Activated T-cell treated with anti-CD3 and anti-CD28 coated beads, Interleukin-2, amount 50 U/mL, for 4 hours (primary cell): ENCODE measurements around the gene COX10. TPM values are rescaled to one million over a fixed set of nuclear protein-coding genes. Genes with fewer than 3 reads are reported as not detected.

Source experiments
- ATAC-seq, 2 donors: fragments of 200-7000 bp; cut with Tn5 transposase; one replicate each; pipeline ENCODE4 v1.10.0; 2021
- DNase-seq: peaks from one replicate; pipeline ENCODE4 v3.0.0-alpha.2; 2020
- H3K27me3 Mint-ChIP-seq: one replicate; pipeline ENCODE4 v1.8.0; 2021; ENCODE audit warnings: low read depth, mixed read lengths
- H3K36me3 Mint-ChIP-seq: one replicate; pipeline ENCODE4 v1.8.0; 2022; ENCODE audit warnings: mixed read lengths; ENCODE audit not compliant: insufficient read depth
- H3K4me1 Mint-ChIP-seq: one replicate; pipeline ENCODE4 v1.8.0; 2021; ENCODE audit warnings: low read depth, mixed read lengths
- H3K4me3 Mint-ChIP-seq: one replicate; pipeline ENCODE4 v1.8.0; 2021; ENCODE audit warnings: mild to moderate bottlenecking, moderate library complexity, mixed read lengths
- H3K9me3 Mint-ChIP-seq: one replicate; pipeline ENCODE4 v1.8.0; 2021; ENCODE audit warnings: mixed read lengths
- total RNA-seq, 3 donors: library from RNA; stranded (reverse); gene quantifications; one replicate each; pipeline ENCODE4 v1.2.1, GENCODE V29; 2021

COX10 gene
- total RNA-seq, 3 donors from 2014 or later = 28.7 to 30.6 (median 29.0) TPM

GRCh38 chr17:14204084-14204483, 134.8 kb downstream of the COX10 start:
- DNase-seq (no peak), ATAC-seq (no peak)
- H3K4me3 Mint-ChIP-seq = peak overlapping the region; percentile 31
- no peaks in the 10 kb centered on the region for H3K27me3 Mint-ChIP-seq
- H3K9me3 Mint-ChIP-seq = peaks cover 3% of the 10 kb centered on the region
- H3K36me3 Mint-ChIP-seq = peaks cover 20% of the 10 kb centered on the region
- H3K4me1 Mint-ChIP-seq = peaks cover 85% of the 10 kb centered on the region

DNA sequence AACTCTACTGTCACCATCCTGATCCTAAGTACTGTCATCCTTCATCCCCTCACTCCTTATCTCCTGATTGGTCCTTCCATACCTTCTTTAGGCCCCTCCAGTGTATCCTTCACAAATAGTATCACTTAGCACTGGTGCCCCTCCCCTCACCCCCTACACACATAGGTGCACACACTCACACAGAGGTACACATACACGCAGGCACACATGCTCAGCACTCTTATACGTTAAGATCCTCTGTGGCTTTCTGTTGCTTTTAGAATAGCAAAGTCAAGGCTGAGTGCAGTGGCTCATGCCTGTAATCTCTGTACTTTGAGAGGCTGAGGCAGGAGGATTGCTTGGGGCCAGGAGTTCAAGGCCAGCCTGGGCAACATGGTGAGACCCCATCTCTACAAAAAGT, 135.2 kb downstream of the COX10 start:
- Mint-ChIP-seq H3K4me1 (peaks cover 81% of the 10 kb centered on the region), H3K27me3 (no peaks in the 10 kb centered on the region), H3K36me3 (peaks cover 20% of the 10 kb centered on the region), H3K9me3 (peaks cover 3% of the 10 kb centered on the region), H3K4me3 (peak overlapping the region; percentile 31)
- ATAC-seq (no peak), DNase-seq (no peak)

DNA sequence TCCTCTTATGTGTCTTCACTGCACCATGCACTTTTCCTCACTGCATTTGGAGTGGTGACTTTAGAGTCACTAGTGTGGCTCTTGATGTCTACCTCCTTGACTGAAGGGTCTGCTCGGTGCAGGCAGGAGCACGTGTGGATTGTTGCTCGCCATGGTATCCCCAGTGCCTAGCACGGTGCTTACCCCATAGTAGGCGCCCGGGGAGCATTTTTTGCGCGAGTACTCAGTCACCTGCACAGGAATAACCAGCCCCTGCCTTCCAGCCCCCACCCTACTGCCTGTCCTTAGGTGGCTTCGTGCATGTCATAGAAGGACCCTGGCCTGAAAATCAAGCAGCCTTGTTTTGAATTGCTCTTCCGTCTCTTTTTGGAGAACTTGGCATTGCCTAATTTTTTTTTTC, 136.1 kb downstream of the COX10 start:
- ATAC-seq (no peak), DNase-seq (no peak)
- H3K36me3 Mint-ChIP-seq = peaks cover 25% of the 10 kb centered on the region
- no peaks in the 10 kb centered on the region for H3K27me3 Mint-ChIP-seq
- peak overlapping the region; percentile 55 for H3K4me3 Mint-ChIP-seq
- H3K9me3 Mint-ChIP-seq = peaks cover 3% of the 10 kb centered on the region
- peaks cover 72% of the 10 kb centered on the region for H3K4me1 Mint-ChIP-seq

DNA sequence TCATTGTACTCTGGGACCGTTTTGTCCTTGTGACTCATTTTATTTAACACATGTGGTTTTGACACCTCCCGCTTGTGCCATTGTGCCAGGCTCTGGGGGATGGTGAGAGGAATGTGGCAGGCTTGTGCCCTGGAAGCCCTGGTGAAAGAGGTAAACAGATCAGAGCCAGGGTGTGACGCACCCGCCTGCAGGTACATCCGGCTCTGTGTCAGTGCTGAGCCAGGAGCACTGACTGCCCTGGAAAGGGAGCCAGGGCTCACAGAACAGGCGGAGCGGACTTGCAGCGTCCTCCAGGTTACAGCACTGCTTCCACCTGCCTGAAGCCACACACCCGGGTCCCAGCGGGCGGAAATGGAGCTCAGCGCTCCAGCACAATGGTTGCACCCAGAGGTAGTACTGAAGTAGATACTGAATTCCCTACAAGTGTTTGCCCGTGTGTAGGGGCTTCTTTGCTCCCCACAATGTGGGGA, 136.7 kb downstream of the COX10 start:
- peaks cover 3% of the 10 kb centered on the region for H3K9me3 Mint-ChIP-seq
- peaks cover 29% of the 10 kb centered on the region for H3K36me3 Mint-ChIP-seq
- peak overlapping the region; percentile 55 for H3K4me3 Mint-ChIP-seq
- H3K27me3 Mint-ChIP-seq = no peaks in the 10 kb centered on the region
- ATAC-seq (peak; percentile 78 to 82), DNase-seq (peak; percentile 70)
- peaks cover 66% of the 10 kb centered on the region for H3K4me1 Mint-ChIP-seq

GRCh38 chr17:14206891-14207290, 137.6 kb downstream of the COX10 start:
- DNase-seq = no peak
- Mint-ChIP-seq H3K4me3 (no peak overlapping the region), H3K27me3 (no peaks in the 10 kb centered on the region), H3K4me1 (peaks cover 60% of the 10 kb centered on the region), H3K9me3 (peaks cover 3% of the 10 kb centered on the region), H3K36me3 (peaks cover 36% of the 10 kb centered on the region)
- ATAC-seq = no peak

- no peaks in the 10 kb centered on the region for H3K27me3 Mint-ChIP-seq
- peaks cover 51% of the 10 kb centered on the region for H3K4me1 Mint-ChIP-seq
- no peak for DNase-seq
- ATAC-seq = no peak
- H3K36me3 Mint-ChIP-seq = peaks cover 36% of the 10 kb centered on the region
- no peak overlapping the region for H3K4me3 Mint-ChIP-seq
- H3K9me3 Mint-ChIP-seq = peaks cover 3% of the 10 kb centered on the region
Observed at GRCh38 chr17:14207791-14208190, 138.5 kb downstream of the COX10 start.

DNA sequence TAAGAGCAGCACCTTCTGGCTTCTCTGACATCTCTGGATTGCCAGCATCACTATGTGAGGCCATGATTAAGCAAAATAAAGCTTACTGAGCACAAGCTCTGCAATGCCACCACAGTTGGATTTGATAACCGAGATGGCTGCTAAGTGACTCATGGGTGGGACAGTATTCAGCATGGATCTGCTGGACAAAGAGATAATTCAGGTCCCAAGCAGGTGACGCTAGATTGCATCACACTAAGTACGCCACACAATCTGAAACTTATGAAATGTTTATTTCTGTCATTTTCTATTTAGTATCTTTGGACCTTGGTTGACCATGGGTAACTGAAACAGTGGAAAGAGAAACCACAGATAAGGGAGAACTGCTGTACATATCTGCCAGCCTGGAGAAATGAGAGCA, 139.9 kb downstream of the COX10 start:
- Mint-ChIP-seq H3K9me3 (peaks cover 3% of the 10 kb centered on the region), H3K4me1 (peaks cover 38% of the 10 kb centered on the region), H3K27me3 (no peaks in the 10 kb centered on the region), H3K36me3 (peaks cover 39% of the 10 kb centered on the region), H3K4me3 (no peak overlapping the region)
- ATAC-seq = no peak
- no peak for DNase-seq

DNA sequence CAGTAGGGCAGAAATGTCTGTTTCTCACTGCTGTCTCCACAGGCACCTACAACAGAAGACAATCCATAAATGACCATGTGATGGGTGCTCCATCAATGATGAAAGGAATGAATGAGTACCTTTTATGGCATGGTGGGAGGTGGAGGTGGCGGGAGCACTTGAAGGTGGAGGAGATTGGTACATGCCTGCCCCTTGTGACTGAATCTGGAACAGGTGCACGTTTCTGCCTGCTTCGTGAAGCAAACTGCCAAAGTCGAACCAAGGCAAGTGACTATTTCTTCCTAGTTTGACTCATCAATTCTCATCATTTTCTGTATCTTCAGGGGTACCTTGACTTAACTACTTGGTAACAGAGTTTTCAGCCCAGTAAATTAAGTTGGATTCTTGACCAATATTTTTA, 141.9 kb downstream of the COX10 start:
- Mint-ChIP-seq H3K36me3 (peaks cover 34% of the 10 kb centered on the region), H3K4me1 (peaks cover 18% of the 10 kb centered on the region), H3K27me3 (no peaks in the 10 kb centered on the region), H3K9me3 (no peaks in the 10 kb centered on the region), H3K4me3 (no peak overlapping the region)
- no peak for DNase-seq
- peak in 1 of 2 donors; percentile 52 for ATAC-seq

- peaks cover 13% of the 10 kb centered on the region for H3K4me1 Mint-ChIP-seq
- DNase-seq = peak; percentile 37
- ATAC-seq = peak in 1 of 2 donors; percentile 51
- H3K27me3 Mint-ChIP-seq = no peaks in the 10 kb centered on the region
- peak overlapping the region; percentile 22 for H3K4me3 Mint-ChIP-seq
- no peaks in the 10 kb centered on the region for H3K9me3 Mint-ChIP-seq
- H3K36me3 Mint-ChIP-seq = peaks cover 33% of the 10 kb centered on the region
Observed at GRCh38 chr17:14211801-14212200, 142.5 kb downstream of the COX10 start.

DNA sequence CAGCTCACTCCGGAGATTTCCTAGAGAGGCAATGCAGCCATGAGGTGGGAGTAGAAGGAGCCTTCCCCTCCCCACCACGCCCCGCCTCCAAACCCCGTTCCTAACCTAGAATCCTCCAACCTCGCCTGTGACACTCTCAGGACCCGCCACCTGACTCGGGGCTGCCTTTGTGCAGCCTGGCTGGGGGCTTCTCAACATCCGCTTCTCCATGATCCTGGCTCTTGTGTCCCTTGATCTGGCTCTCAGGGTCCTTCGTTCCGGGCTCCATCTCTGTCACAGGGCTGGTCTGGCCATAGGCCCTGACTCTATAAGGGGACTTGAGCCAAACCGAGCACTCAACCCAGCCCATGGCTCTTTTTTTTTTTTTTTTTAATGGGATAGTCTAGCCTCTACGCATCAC, 143.1 kb downstream of the COX10 start:
- DNase-seq = no peak
- Mint-ChIP-seq H3K36me3 (peaks cover 30% of the 10 kb centered on the region), H3K9me3 (no peaks in the 10 kb centered on the region), H3K27me3 (no peaks in the 10 kb centered on the region), H3K4me3 (no peak overlapping the region), H3K4me1 (peaks cover 9% of the 10 kb centered on the region)
- no peak for ATAC-seq

- Mint-ChIP-seq H3K9me3 (no peaks in the 10 kb centered on the region), H3K4me3 (no peak overlapping the region), H3K36me3 (peaks cover 23% of the 10 kb centered on the region), H3K27me3 (no peaks in the 10 kb centered on the region), H3K4me1 (peaks cover 3% of the 10 kb centered on the region)
- DNase-seq (no peak), ATAC-seq (no peak)
Observed at GRCh38 chr17:14214271-14214670, 145.0 kb downstream of the COX10 start.

- H3K36me3 Mint-ChIP-seq = peaks cover 4% of the 10 kb centered on the region
- no peaks in the 10 kb centered on the region for H3K9me3 Mint-ChIP-seq
- no peak overlapping the region for H3K4me3 Mint-ChIP-seq
- ATAC-seq = no peak
- H3K27me3 Mint-ChIP-seq = no peaks in the 10 kb centered on the region
- DNase-seq = no peak
- H3K4me1 Mint-ChIP-seq = no peaks in the 10 kb centered on the region
Observed at GRCh38 chr17:14222611-14223010, 153.3 kb downstream of the COX10 start.

- Mint-ChIP-seq H3K4me3 (no peak overlapping the region), H3K4me1 (no peaks in the 10 kb centered on the region), H3K36me3 (peaks cover 4% of the 10 kb centered on the region), H3K9me3 (no peaks in the 10 kb centered on the region), H3K27me3 (no peaks in the 10 kb centered on the region)
- ATAC-seq (no peak), DNase-seq (no peak)
Observed at GRCh38 chr17:14225254-14225980, 156.1 kb downstream of the COX10 start.

- H3K27me3 Mint-ChIP-seq = no peaks in the 10 kb centered on the region
- H3K4me1 Mint-ChIP-seq = no peaks in the 10 kb centered on the region
- no peak overlapping the region for H3K4me3 Mint-ChIP-seq
- DNase-seq (no peak), ATAC-seq (no peak)
- H3K36me3 Mint-ChIP-seq = peaks cover 4% of the 10 kb centered on the region
- H3K9me3 Mint-ChIP-seq = no peaks in the 10 kb centered on the region
Observed at GRCh38 chr17:14227052-14227451, 157.7 kb downstream of the COX10 start.

GRCh38 chr17:14228903-14229302, 159.6 kb downstream of the COX10 start:
- no peak overlapping the region for H3K4me3 Mint-ChIP-seq
- no peaks in the 10 kb centered on the region for H3K9me3 Mint-ChIP-seq
- no peak for DNase-seq
- no peaks in the 10 kb centered on the region for H3K27me3 Mint-ChIP-seq
- H3K4me1 Mint-ChIP-seq = no peaks in the 10 kb centered on the region
- ATAC-seq = no peak
- peaks cover 4% of the 10 kb centered on the region for H3K36me3 Mint-ChIP-seq
